GM13977 (cell line): ENCODE data around the gene L3MBTL4.

Experiments
- DNase-seq: peaks from one replicate; pipeline ENCODE4 v3.0.0; 2012; ENCODE audit warnings: low spot score
- in situ Hi-C: fragments of 300-500 bp; cut with MboI; formaldehyde crosslinking; loops from one replicate; pipeline ENCODE4 v1.12.0; 2022; ENCODE audit warnings: low sequenced_read_pairs, low pct_unique_long_range_greater_than_20kb, mixed read lengths, inconsistent platforms; ENCODE audit not compliant: unreplicated experiment
- TF ChIP-seq, protein P1 (sequence below): IDR thresholded peaks from 2 replicates; pipeline ENCODE4 v1.5.1; 2012; ENCODE audit warnings: mild to moderate bottlenecking, control low read depth; ENCODE audit not compliant: insufficient read depth; ENCODE audit errors: extremely low read depth, missing control alignments

The L3MBTL4 gene

DNA sequence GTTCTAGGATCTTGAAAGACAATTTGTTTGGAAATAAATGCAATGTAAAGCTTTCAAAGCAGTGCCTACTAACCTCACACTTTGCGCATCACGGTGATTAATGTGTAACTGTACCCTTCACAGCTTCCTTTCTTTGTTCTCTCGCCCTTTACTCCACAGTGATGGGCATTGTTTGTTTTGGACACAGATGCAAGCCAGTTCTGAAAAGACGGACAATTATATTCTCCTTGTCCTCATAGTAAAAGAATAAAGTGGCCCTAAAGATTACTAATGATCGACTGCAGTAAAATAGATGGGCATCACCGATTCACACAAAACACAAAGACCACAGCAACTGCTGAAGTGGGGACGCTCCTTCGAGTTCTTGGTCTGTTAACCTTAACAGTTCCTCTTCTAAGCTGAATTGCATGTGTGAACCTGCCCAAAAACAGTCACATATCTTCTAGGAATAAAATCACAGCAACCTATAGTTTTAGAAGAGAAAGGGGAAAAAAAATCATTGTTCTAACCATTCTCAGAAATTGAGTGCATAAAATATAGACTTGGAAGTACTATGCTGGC, 7.7 kb downstream of the L3MBTL4 start:
- TF ChIP-seq, protein P1, sequence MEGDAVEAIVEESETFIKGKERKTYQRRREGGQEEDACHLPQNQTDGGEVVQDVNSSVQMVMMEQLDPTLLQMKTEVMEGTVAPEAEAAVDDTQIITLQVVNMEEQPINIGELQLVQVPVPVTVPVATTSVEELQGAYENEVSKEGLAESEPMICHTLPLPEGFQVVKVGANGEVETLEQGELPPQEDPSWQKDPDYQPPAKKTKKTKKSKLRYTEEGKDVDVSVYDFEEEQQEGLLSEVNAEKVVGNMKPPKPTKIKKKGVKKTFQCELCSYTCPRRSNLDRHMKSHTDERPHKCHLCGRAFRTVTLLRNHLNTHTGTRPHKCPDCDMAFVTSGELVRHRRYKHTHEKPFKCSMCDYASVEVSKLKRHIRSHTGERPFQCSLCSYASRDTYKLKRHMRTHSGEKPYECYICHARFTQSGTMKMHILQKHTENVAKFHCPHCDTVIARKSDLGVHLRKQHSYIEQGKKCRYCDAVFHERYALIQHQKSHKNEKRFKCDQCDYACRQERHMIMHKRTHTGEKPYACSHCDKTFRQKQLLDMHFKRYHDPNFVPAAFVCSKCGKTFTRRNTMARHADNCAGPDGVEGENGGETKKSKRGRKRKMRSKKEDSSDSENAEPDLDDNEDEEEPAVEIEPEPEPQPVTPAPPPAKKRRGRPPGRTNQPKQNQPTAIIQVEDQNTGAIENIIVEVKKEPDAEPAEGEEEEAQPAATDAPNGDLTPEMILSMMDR: no peak
- no peak for DNase-seq
- in situ Hi-C loops: no loop called here

DNA sequence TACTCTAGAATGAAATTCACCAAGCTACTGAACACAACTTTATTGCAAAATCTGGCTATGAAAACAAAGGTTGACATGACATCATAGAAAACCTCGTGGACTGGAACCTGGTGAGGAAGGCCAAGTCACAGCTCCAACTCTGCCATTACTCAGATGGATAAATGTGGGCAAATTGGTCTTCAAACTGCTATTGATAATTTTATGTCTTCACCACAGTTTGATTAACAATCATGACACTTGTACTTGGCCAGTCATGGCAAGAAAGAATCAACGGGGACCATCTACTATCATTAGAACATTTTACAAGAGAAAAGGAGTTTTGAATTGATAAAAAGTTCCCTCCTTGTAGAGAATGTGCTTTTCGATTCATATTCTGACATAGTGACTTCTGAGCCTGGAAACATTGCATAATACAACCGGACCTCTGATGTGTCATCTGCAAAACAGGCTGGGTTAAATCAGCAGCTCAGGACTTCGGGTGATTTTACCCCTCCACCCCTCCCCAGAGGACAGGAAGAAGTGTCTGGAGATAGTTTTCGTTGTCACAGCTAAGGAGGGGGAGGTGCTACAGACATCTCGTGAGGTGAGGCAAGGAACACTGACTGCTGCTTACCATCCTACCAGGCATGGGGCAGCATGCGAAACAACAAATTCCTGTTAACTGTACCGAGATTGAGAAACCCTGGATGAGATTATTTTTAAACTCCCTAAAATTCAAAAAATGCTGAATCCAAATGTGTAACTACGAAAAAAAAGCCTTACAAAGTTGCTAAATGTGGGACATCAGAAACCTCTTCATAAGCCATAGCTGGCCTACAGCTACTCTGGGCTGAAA, 8.4 kb downstream of the L3MBTL4 start:
- in situ Hi-C loops: no loop called here
- TF ChIP-seq, protein P1: no peak
- DNase-seq: no peak

DNA sequence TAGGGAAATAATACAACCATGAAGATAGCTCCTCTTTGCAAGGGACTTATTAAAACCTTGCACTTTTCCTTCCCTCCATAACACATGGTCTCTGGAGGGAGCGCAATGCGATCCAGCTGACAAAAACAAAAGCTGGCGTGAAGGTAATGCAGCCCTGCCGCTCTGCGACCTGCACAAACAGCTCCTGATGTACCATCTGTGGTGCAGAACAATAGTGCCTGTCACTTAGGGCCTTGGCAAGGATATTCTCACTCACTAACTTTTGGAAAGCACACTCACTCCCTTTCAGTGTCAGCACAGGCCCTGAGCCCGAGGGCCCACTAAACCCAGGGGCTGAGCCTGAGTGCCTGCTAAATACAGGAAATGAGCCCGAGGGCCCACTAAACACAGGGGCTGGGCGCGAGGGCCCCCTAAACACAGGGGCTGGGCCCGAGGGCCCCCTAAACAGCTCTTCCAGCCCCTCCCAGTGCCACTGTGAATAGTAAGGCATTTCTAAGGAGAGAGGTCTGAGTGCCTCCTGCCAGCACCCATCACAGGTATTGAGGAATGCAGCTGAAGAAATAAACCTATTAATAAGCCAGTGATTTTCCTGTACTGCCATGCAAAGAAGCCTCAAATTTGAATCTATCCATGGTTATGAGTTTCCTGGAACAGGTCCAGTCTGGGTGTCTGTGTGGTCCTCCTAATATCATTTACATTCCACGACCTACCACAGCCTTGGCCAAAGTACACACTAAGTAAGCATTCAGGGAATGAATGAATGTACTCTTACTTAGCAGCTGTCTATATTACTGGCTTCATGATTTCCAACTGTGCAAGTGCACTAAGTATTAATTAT, 9.3 kb downstream of the L3MBTL4 start:
- DNase-seq: no peak
- in situ Hi-C loops: no loop called here
- TF ChIP-seq, protein P1: no peak

DNA sequence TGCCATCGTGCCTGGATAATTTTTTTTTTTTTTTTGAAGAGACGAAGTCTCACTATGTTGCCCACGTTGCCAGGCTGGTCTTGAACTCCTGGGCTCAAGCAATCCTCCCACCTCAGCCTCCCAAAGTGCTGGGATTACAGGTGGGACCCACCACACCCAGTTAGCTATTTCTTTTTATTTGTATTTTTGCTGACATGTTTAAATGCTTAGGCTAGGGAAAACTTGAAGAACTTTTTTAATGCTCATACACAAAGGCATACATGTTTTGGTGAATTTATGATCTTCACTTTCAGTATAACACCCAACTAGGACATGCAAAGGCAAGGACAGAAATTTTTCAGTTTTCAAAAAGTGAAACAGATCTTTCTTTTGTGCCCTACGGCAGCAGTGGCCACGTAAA, 9.9 kb downstream of the L3MBTL4 start:
- DNase-seq: no peak
- TF ChIP-seq, protein P1: no peak
- in situ Hi-C loops: no loop called here

DNA sequence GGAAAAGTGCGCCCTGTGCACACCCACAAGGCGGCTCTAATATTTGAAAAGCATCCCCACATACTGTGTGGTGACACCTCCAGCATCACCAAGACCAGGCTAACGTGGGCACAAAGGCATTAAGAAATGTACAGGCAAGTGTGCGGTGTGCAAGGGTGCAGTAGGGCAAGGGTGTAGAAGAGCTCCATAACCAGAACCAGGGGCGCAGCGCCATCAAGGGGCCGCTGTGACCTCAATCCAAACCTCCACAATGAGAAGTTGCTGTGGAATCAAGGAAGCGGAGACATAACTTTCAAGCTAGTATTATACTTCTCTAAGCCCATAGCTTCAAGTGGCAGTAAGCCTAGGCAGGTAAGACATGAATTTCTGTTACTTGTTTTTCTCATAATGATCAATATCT, 13.0 kb downstream of the L3MBTL4 start:
- in situ Hi-C loops: no loop called here
- DNase-seq: no peak
- TF ChIP-seq, protein P1: peak; percentile 35

DNA sequence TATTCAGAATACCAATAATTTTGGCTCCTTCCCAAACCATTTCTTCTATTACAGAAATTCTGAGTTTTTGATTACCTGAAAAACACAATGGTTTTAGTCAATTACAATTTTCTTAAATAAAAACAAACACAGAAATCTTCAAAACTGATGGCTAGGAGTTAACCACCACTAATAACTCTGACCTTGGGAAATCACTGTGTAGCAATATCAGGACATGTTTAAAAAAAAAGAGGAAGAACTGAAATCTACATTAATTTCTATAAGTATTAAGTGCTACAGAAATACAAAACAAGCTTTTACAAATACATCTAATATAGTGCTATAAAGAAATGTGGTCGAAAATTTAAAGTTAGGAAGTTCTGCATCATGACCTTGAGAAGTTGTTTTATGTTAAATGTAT, 14.9 kb downstream of the L3MBTL4 start:
- no peak for DNase-seq

More for the DNA sequence above, 14.9 kb downstream of the L3MBTL4 start:
- in situ Hi-C loops: no loop called here
- TF ChIP-seq, protein P1: no peak
